ENCODE results near the gene POLR2F.

GRCh38 chr22:37923927-37924326, 29.6 kb upstream of the POLR2F start:
- TF ChIP-seq CTCF (IDR thresholded peaks at IDR 0.05) (no peak), POLR2A (IDR thresholded peaks at IDR 0.05) (no peak)
